Large intestine (tissue), 3 donors: ENCODE data around the gene GOLIM4. TPM values are rescaled to one million over a fixed set of nuclear protein-coding genes. Genes with fewer than 3 reads are reported as not detected.
A peak's percentile ranks its signal among the peaks of the same experiment; 100 is the strongest.

Experiments
- DNase-seq, 2 donors: peaks; one replicate each; pipeline versions ENCODE4 v3.0.0 to v3.0.0-alpha.2; 2013
- H3K27ac ChIP-seq: one replicate; pipeline ENCODE4 v1.5.1; 2013; ENCODE audit warnings: low read length
- H3K27me3 ChIP-seq: 2 replicates; pipeline ENCODE4 v1.6.1; 2013; ENCODE audit warnings: low read length; ENCODE audit not compliant: control insufficient read depth, insufficient read depth
- H3K36me3 ChIP-seq: 2 replicates; pipeline ENCODE4 v1.6.1; 2013; ENCODE audit warnings: low read length; ENCODE audit not compliant: control insufficient read depth, insufficient read depth
- H3K4me1 ChIP-seq: one replicate; pipeline ENCODE4 v1.6.1; 2013; ENCODE audit warnings: low read length; ENCODE audit not compliant: control insufficient read depth, insufficient read depth
- H3K4me3 ChIP-seq: one replicate; pipeline ENCODE4 v1.5.1; 2013; ENCODE audit warnings: low read length
- H3K9me3 ChIP-seq: one replicate; pipeline ENCODE4 v1.6.1; 2013; ENCODE audit warnings: mild to moderate bottlenecking, low read depth, low read length, moderate library complexity; ENCODE audit not compliant: control insufficient read depth
- WGBS: methylation state at CpG from one replicate; pipeline ENCODE4 v1.1.5; 2013; ENCODE audit warnings: low lambda C conversion rate; ENCODE audit not compliant: insufficient coverage; 5-methylcytosine and 5-hydroxymethylcytosine counted together
- polyA plus RNA-seq: library from polyadenylated mRNA; unstranded; fragments of 120-200 nt; gene quantifications from one replicate; pipeline ENCODE4 v1.2.1, GENCODE V29; 2013

GOLIM4 gene
- polyA plus RNA-seq, 1 donor = 94.8 TPM

GRCh38 chr3:167996514-167996913 lies 99.2 kb downstream of the GOLIM4 start:
- no CpG with 5 or more reads among the region's 4 CpGs for WGBS
- Histone ChIP-seq H3K9me3 (no peaks in the 10 kb centered on the region), H3K27ac (no peak overlapping the region), H3K4me3 (no peak overlapping the region), H3K36me3 (no peaks in the 10 kb centered on the region), H3K4me1 (peaks cover 11% of the 10 kb centered on the region), H3K27me3 (no peaks in the 10 kb centered on the region)
- DNase-seq = no peak

GRCh38 chr3:167992381-167992780 lies 103.3 kb downstream of the GOLIM4 start:
- DNase-seq = peak; percentile 80 to 91
- peak overlapping the region; percentile 47 for H3K27ac ChIP-seq
- no peaks in the 10 kb centered on the region for H3K36me3 ChIP-seq
- H3K4me1 ChIP-seq = peaks cover 15% of the 10 kb centered on the region
- H3K4me3 ChIP-seq = no peak overlapping the region
- no peaks in the 10 kb centered on the region for H3K27me3 ChIP-seq
- no CpG with 5 or more reads among the region's 1 CpG for WGBS
- H3K9me3 ChIP-seq = no peaks in the 10 kb centered on the region

GRCh38 chr3:167991213-167991612 lies 104.5 kb downstream of the GOLIM4 start:
- Histone ChIP-seq H3K9me3 (no peaks in the 10 kb centered on the region), H3K36me3 (no peaks in the 10 kb centered on the region), H3K27ac (peak overlapping the region; percentile 36), H3K4me3 (no peak overlapping the region), H3K27me3 (no peaks in the 10 kb centered on the region), H3K4me1 (peaks cover 15% of the 10 kb centered on the region)
- no CpG with 5 or more reads among the region's 6 CpGs for WGBS
- no peak for DNase-seq

GRCh38 chr3:167989999-167990398 lies 105.7 kb downstream of the GOLIM4 start:
- no peak for DNase-seq
- Histone ChIP-seq H3K9me3 (no peaks in the 10 kb centered on the region), H3K27ac (no peak overlapping the region), H3K36me3 (no peaks in the 10 kb centered on the region), H3K27me3 (no peaks in the 10 kb centered on the region), H3K4me3 (no peak overlapping the region), H3K4me1 (peaks cover 15% of the 10 kb centered on the region)
- 100% methylated on average over 2 of the region's 6 CpGs for WGBS

DNA sequence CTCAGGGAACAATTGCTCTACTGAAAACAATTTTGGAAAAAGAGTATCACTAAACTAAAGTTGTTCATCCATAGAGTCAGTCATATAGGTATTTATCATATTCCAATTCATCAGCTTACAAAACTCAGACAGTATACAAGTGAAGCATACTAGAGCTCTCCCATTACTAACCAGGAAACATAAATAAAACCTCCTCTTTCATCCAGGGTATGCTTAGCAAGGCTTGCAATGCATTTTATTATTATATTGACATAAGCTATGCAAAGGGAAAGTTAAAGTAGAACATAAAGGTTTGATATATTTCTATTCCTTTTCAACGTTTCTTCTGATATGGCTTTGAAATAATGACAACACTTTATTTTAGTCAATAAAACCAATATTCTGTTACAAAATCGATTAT lies 106.7 kb downstream of the GOLIM4 start:
- Histone ChIP-seq H3K27ac (no peak overlapping the region), H3K4me1 (peaks cover 15% of the 10 kb centered on the region), H3K4me3 (no peak overlapping the region), H3K27me3 (no peaks in the 10 kb centered on the region), H3K9me3 (no peaks in the 10 kb centered on the region), H3K36me3 (no peaks in the 10 kb centered on the region)
- WGBS = 56% methylated on average over 1 of the region's 2 CpGs
- no peak for DNase-seq

DNA sequence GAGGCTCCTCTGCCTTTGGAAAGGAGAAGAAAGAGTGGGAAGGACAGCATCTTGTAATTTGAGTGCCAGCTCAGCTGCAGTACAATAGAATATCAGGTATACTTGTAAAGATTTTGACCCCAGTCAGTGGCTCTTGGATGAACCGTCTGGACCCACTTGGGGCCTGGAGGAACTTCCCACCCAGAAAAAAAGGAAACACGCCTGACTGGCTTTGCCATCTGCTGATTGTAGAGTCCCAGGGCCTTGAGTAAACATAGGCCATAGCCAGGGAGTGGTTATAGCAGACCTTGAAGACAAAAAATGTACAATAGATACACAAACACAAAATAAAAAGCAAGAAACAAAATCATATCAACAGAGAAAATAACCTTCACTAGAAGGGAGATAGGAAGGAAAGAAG lies 112.1 kb downstream of the GOLIM4 start:
- peaks cover 7% of the 10 kb centered on the region for H3K4me1 ChIP-seq
- no peak for DNase-seq
- H3K4me3 ChIP-seq = no peak overlapping the region
- no peaks in the 10 kb centered on the region for H3K9me3 ChIP-seq
- WGBS = no CpG with 5 or more reads among the region's 2 CpGs
- H3K36me3 ChIP-seq = no peaks in the 10 kb centered on the region
- no peaks in the 10 kb centered on the region for H3K27me3 ChIP-seq
- H3K27ac ChIP-seq = no peak overlapping the region

DNA sequence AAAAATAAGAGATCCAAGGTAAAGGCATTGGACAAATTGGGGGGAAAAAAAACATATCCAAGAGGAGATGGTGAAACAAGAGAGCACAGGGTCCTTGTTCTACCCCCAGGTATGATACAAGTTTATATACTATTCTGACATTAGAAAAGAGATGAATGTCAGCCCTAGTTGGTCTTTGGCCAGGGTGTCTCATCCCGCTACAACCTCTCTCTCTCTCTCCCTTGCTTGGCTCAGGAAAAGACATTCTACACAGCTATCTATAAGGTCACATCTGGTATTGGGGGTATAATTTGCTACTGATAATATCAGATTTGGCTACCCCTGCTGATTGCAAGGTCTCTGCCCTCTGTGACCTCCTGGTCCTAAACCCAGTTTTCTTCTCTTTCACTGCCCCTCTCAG lies 117.2 kb downstream of the GOLIM4 start:
- no CpG with 5 or more reads among the region's 1 CpG for WGBS
- DNase-seq = no peak
- Histone ChIP-seq H3K9me3 (no peaks in the 10 kb centered on the region), H3K27me3 (no peaks in the 10 kb centered on the region), H3K4me1 (peaks cover 33% of the 10 kb centered on the region), H3K36me3 (no peaks in the 10 kb centered on the region), H3K4me3 (no peak overlapping the region), H3K27ac (peak overlapping the region; percentile 79)

DNA sequence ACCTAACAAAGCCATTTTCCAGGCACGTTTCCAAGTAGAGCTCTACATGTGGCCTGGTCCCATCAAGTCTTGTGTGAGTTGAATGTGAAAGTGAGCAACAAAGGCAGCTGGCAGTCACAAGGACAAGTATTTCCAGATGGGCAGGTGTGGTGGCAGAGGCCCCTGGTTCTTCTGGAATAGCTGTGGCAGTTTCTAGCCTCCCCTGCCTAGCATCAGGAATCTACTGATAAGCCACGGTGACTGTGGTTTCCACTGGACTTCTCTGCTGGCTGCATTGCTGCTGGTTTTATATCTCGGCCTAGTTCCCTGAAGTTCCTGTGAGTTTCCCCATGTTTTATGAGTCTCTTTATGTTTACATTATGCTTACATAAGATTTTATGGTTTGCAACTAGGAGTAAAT lies 117.7 kb downstream of the GOLIM4 start:
- Histone ChIP-seq H3K9me3 (no peaks in the 10 kb centered on the region), H3K4me1 (peaks cover 33% of the 10 kb centered on the region), H3K27me3 (no peaks in the 10 kb centered on the region), H3K36me3 (no peaks in the 10 kb centered on the region), H3K27ac (peak overlapping the region; percentile 79), H3K4me3 (no peak overlapping the region)
- DNase-seq = peak; percentile 93 to 97
- WGBS = no CpG with 5 or more reads among the region's 3 CpGs

GRCh38 chr3:167976516-167977361 lies 119.0 kb downstream of the GOLIM4 start:
- Histone ChIP-seq H3K27me3 (no peaks in the 10 kb centered on the region), H3K4me3 (peak overlapping the region; percentile 6), H3K4me1 (peaks cover 33% of the 10 kb centered on the region), H3K27ac (peak overlapping the region; percentile 79), H3K9me3 (no peaks in the 10 kb centered on the region), H3K36me3 (no peaks in the 10 kb centered on the region)
- peak; percentile 48 to 82 for DNase-seq
- WGBS = 10% methylated on average over 2 of the region's 8 CpGs

DNA sequence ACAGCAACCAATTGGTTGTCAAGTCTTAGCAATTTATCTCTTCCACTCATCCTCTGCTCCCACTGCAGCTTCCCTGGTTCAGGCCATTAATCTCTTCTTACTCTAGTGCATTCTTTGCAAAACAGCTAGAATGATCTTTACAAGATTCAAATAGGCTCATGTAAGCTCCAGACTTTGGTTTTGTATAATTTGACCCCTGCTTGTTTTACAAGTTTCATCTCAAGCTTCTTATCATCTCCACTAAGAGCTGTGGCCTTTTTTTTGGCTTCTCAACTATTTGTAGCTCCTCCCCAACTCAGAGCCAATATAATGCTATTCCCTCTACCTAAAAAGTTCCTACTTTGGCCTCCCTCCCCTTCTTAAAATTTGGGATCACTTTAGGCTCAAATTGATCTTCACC lies 121.8 kb downstream of the GOLIM4 start:
- Histone ChIP-seq H3K4me1 (peaks cover 29% of the 10 kb centered on the region), H3K36me3 (no peaks in the 10 kb centered on the region), H3K27me3 (no peaks in the 10 kb centered on the region), H3K27ac (no peak overlapping the region), H3K9me3 (no peaks in the 10 kb centered on the region), H3K4me3 (no peak overlapping the region)
- no peak for DNase-seq

GRCh38 chr3:167973046-167973445 lies 122.7 kb downstream of the GOLIM4 start:
- Histone ChIP-seq H3K27ac (no peak overlapping the region), H3K36me3 (no peaks in the 10 kb centered on the region)
- WGBS = no CpG with 5 or more reads among the region's 2 CpGs

More at GRCh38 chr3:167973046-167973445, 122.7 kb downstream of the GOLIM4 start:
- Histone ChIP-seq H3K27me3 (no peaks in the 10 kb centered on the region), H3K4me1 (peaks cover 21% of the 10 kb centered on the region), H3K9me3 (no peaks in the 10 kb centered on the region), H3K4me3 (no peak overlapping the region)
- no peak for DNase-seq
